Breast epithelium (tissue), 4 donors: ENCODE measurements around the gene FCN3. TPM values are rescaled to one million over a fixed set of nuclear protein-coding genes. Genes with fewer than 3 reads are reported as not detected.

ENCODE experiments used
- DNase-seq, 2 donors: peaks; one replicate each; pipeline ENCODE4 v3.0.0-alpha.2; 2019; ENCODE audit warnings: low spot score in 2 of 2
- H3K27ac ChIP-seq, 2 donors: fragments of 200-600 bp; sonication (generic) in 1 of 2; one replicate each; pipeline ENCODE4 v1.5.1; 2016 to 2019; ENCODE audit warnings: mild to moderate bottlenecking in 1 of 2
- H3K27me3 ChIP-seq, 2 donors: fragments of 200-600 bp; sonication (generic) in 1 of 2; one replicate each; pipeline versions ENCODE4 v1.5.1 to v1.6.0; 2017 to 2019; ENCODE audit warnings: control low read depth in 1 of 2, mild to moderate bottlenecking in 1 of 2
- H3K36me3 ChIP-seq: fragments of 200-600 bp; one replicate; pipeline ENCODE4 v1.5.1; 2019
- H3K4me1 ChIP-seq, 2 donors: fragments of 200-600 bp; sonication (generic); one replicate each; pipeline ENCODE4 v1.5.1; 2016 to 2019; ENCODE audit warnings: control low read depth in 1 of 2
- H3K4me3 ChIP-seq, 3 donors: fragments of 200-600 bp; sonication (generic); 1 replicate in 2 of 3; 2 replicates in 1 of 3; pipeline ENCODE4 v1.5.1; 2016 to 2019; ENCODE audit warnings: mild to moderate bottlenecking in 3 of 3, moderate library complexity in 2 of 3
- H3K9me3 ChIP-seq, 2 donors: fragments of 200-600 bp; sonication (generic) in 1 of 2; one replicate each; pipeline ENCODE4 v1.5.1; 2016 to 2019; ENCODE audit warnings: control low read depth in 1 of 2
- POLR2A ChIP-seq: fragments of 450-650 bp; IDR thresholded peaks from one replicate; pipeline ENCODE4 v1.6.1; 2016; ENCODE audit warnings: antibody characterized with exemption, mild to moderate bottlenecking, moderate library complexity
- POLR2AphosphoS5 ChIP-seq, 3 donors: sonication (generic); formaldehyde crosslinking; IDR thresholded peaks; one replicate each; pipeline ENCODE4 v1.6.1; 2017; ENCODE audit warnings: antibody characterized with exemption in 3 of 3
- intact Hi-C: fragments of 100-400 bp; cut with DNase I; formaldehyde crosslinking; loops from one replicate; pipeline ENCODE4 v1.15.1; 2023; ENCODE audit warnings: low total_unique reads
- total RNA-seq, 3 donors: library from RNA; depleted of rRNA; stranded (reverse); fragments of >200 nt; gene quantifications; one replicate each; pipeline ENCODE4 v1.1.0, GENCODE V29; 2016
- TF ChIP-seq, protein P1 (sequence below), 3 donors: fragments of 450-650 bp; IDR thresholded peaks; one replicate each; pipeline ENCODE4 v1.5.1; 2016 to 2017; ENCODE audit warnings: antibody characterized with exemption in 3 of 3, mild to moderate bottlenecking in 3 of 3, moderate library complexity in 3 of 3

FCN3 gene
- total RNA-seq, 3 donors from 2014 or later, result 6.0 to 10.5 (median 7.4) TPM

DNA sequence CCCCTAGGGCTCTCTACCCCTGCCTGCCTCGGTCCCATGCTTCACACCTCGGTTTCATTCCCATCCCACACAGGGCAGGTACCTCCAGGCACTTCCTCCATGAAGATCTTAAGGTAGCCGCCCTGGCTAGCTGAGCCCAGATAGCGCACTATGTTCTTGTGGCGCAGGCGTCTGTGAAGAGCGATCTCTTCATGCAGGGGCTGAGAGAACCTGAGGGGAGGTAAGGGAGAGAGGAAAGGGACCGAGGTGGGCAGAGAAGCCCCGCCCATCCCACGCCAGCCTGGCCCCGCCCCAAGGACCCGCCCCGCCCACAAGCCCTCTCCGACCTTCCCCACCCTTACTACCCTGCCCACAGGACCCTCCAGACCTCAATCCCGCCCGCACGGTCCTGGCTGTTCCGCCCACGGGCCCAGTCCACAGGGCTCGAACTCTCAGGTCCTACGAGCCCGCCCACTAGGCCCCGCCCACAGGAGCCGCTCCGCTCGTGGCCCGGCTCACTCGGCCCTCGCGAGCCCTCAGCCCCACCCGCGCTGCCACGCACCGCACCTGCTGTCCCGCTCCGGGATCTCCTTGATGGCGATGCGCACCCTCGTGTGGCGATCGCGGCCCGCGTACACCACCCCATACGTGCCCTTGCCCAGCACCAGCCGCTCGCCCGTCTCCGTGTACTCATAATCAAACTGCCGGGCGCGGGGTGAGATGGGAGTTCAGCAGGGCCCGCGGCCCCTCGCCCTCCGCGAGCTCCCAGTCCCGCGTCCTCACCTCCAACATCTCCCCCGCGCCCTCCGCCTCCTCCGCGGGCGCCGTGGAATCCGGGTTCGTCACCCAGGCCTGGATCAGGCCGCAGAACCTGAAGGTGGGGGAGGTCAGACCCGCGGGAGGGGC, 14.2 kb downstream of the FCN3 start:
- no peak for TF ChIP-seq POLR2A
- TF ChIP-seq POLR2AphosphoS5 (IDR thresholded peaks at IDR 0.05), result no peak
- TF ChIP-seq, protein P1, sequence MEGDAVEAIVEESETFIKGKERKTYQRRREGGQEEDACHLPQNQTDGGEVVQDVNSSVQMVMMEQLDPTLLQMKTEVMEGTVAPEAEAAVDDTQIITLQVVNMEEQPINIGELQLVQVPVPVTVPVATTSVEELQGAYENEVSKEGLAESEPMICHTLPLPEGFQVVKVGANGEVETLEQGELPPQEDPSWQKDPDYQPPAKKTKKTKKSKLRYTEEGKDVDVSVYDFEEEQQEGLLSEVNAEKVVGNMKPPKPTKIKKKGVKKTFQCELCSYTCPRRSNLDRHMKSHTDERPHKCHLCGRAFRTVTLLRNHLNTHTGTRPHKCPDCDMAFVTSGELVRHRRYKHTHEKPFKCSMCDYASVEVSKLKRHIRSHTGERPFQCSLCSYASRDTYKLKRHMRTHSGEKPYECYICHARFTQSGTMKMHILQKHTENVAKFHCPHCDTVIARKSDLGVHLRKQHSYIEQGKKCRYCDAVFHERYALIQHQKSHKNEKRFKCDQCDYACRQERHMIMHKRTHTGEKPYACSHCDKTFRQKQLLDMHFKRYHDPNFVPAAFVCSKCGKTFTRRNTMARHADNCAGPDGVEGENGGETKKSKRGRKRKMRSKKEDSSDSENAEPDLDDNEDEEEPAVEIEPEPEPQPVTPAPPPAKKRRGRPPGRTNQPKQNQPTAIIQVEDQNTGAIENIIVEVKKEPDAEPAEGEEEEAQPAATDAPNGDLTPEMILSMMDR (IDR thresholded peaks at IDR 0.05), result no peak
- Histone ChIP-seq H3K27ac (no peak overlapping the region), H3K36me3 (no peaks in the 10 kb centered on the region)

GRCh38 chr1:27359822-27360158, 14.8 kb downstream of the FCN3 start:
- intact Hi-C loops, result loop anchor here (10.0 kb wide), 1 partner anchor 55 kb away; no protein-coding TSS in a partner anchor
- Histone ChIP-seq H3K4me1 (peaks cover 0 to 8% of the 10 kb centered on the region in 2 donors), H3K27ac (no peak overlapping the region), H3K4me3 (no peak overlapping the region), H3K36me3 (no peaks in the 10 kb centered on the region), H3K27me3 (no peaks in the 10 kb centered on the region), H3K9me3 (no peaks in the 10 kb centered on the region)
- TF ChIP-seq, protein P1 (IDR thresholded peaks at IDR 0.05), result no peak
- TF ChIP-seq POLR2AphosphoS5 (IDR thresholded peaks at IDR 0.05) (no peak), POLR2A (no peak)
- DNase-seq, result no peak

More for the DNA sequence above, 14.2 kb downstream of the FCN3 start:
- intact Hi-C loops, result loop anchor here (10.0 kb wide), 1 partner anchor 56 kb away; no protein-coding TSS in a partner anchor
- Histone ChIP-seq H3K27me3 (no peaks in the 10 kb centered on the region), H3K4me1 (peaks cover 0 to 13% of the 10 kb centered on the region in 2 donors), H3K4me3 (peak overlapping the region in 2 of 3 donors; percentile 10 to 29), H3K9me3 (no peaks in the 10 kb centered on the region)
- no peak for DNase-seq

- intact Hi-C loops, result no loop called here
- no peaks in the 10 kb centered on the region for H3K4me1 ChIP-seq
- H3K27me3 ChIP-seq, result no peaks in the 10 kb centered on the region
- TF ChIP-seq POLR2A, result no peak
- TF ChIP-seq, protein P1 (IDR thresholded peaks at IDR 0.05), result no peak
- TF ChIP-seq POLR2AphosphoS5 (IDR thresholded peaks at IDR 0.05), result no peak
- H3K27ac ChIP-seq, result no peak overlapping the region
- no peaks in the 10 kb centered on the region for H3K9me3 ChIP-seq
- no peak overlapping the region for H3K4me3 ChIP-seq
- H3K36me3 ChIP-seq, result no peaks in the 10 kb centered on the region
- DNase-seq, result no peak
These were observed 15.7 kb downstream of the FCN3 start for GRCh38 chr1:27358928-27359313.

DNA sequence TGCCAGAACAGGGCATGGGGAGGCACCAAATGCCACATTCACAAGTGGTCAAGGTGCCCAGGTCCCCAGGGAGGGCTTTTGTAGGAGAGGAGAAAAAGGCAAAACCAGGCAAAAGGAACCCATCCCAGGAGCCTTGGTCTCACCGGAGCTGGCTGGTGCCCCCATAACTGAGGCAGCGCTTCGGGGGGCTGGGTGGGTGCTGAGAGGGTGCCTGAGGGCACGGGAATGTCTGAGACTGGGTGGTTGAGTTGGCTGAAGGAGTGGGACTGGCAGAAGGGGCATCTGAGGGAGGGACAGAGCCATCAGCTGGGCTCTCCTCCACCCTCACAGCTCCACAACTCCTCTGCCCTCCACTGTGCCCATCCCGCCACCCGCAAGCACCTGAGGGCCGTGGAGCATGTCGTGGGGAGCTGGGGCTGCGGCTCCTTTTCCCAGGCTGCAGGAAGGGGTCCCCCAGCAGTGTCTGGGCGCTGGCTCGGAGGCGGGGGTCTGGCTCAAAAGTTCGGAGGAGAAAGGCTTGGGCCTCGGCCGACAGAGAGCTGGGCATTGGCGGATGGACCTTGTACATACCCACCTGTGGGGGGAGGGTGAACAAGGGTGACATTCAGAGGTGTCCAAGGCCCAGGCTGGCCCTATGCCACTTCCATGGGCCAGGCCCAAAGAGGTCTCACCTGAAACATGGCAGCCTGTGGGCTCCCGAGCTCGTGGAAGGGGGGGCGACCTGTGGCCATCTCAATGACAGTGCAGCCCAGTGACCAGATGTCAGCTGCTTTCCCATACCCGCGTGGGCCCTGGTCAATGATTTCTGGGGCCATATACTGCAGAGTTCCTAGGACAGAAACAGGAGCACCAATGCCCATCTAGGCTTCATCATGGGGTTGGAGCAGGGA, 16.3 kb downstream of the FCN3 start:
- H3K36me3 ChIP-seq, result no peaks in the 10 kb centered on the region
- no peaks in the 10 kb centered on the region for H3K4me1 ChIP-seq
- H3K9me3 ChIP-seq, result no peaks in the 10 kb centered on the region
- intact Hi-C loops, result no loop called here
- TF ChIP-seq POLR2A (no peak), POLR2AphosphoS5 (IDR thresholded peaks at IDR 0.05) (no peak)
- TF ChIP-seq, protein P1 (IDR thresholded peaks at IDR 0.05), result no peak
- no peaks in the 10 kb centered on the region for H3K27me3 ChIP-seq
- H3K27ac ChIP-seq, result no peak overlapping the region
- no peak for DNase-seq
- H3K4me3 ChIP-seq, result no peak overlapping the region
